HG03196 (cell line): ENCODE results near the gene CYP2W1.
"Not testable (repeated sequence)": the region's sequence is repeated elsewhere in the genome, so short reads cannot be mapped to it uniquely, and the experiment has no call there.

Source experiments
- ATAC-seq: cut with Tn5 transposase; IDR thresholded peaks from one replicate; pipeline ENCODE4 v1.9.1; 2021; ENCODE audit not compliant: unreplicated experiment

CYP2W1 gene

DNA sequence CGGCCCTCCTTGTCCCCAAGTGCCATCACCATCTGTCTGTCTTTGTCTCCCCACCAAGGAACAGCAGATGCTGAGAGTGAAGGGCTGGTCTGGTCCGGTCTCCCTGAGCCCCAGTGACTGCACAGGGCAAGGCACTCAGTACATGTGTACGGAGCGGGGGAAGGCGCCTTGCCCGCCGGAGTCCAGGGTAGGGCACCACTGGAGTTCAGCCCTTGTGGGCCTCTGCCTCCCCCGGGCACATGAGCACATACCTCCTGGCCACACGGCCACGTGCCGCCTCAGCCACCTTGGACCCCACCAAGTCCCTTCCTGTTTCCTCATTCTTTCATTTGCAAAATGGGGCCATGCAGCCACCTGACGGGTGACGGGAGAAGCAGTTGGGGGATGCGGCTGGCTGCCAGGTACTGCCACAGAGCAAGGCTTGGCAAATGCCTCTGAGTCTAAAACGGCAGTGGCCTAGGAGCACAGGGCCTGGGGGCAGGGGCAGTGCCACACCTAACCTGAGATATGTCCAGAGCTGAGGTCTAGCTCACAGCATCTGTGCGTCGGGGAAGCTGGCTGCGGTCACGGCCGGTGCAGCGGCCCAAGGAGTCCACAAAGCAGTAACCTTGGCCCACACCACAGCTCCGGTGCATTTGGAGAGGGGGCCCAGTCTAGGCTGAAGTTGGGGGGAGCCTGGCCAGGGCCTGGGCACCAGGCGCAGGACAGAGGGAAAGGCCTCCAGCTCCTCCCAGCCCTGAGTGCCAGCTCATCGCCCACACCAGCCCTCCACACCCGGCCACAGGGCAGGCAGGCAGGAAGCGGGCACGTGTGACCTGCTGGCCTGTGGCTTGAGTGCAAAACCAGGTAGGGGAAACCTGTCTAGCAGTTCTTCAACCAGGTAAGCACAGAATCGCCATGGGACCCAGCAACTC lies 33.7 kb upstream of the CYP2W1 start:
- no peak for ATAC-seq

DNA sequence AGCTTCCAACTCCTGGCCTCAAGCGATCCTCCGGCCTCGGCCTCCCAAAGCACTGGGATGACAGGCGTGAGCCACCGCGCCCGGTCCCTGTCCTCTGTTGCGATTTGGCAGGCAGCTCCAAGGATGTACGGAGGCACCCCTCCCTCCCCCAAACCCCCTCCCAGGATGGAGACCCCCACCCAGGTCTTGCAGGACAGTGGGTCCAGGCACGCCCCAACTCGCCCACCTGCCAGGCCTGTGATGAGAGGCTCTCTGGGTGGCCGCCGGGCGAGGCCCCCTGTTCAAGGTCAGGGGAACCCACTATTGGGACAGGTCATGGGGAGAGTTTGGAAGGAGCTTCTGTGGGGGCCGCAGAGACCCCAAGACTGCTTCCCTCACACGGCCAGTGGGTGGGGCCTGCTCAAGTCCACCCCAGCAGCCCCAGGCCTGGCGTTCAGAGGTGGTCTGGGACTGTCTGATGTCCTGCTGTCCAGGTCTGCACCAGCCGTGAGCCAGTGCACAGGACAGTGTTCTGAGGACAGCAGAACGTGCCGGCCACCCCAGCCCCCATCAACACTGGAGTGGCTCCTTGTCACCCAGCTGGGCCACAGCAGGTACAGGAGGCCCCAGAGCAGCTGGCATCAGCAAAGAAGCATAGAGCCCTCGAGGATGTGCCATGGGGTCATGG lies 31.0 kb upstream of the CYP2W1 start:
- no peak for ATAC-seq

DNA sequence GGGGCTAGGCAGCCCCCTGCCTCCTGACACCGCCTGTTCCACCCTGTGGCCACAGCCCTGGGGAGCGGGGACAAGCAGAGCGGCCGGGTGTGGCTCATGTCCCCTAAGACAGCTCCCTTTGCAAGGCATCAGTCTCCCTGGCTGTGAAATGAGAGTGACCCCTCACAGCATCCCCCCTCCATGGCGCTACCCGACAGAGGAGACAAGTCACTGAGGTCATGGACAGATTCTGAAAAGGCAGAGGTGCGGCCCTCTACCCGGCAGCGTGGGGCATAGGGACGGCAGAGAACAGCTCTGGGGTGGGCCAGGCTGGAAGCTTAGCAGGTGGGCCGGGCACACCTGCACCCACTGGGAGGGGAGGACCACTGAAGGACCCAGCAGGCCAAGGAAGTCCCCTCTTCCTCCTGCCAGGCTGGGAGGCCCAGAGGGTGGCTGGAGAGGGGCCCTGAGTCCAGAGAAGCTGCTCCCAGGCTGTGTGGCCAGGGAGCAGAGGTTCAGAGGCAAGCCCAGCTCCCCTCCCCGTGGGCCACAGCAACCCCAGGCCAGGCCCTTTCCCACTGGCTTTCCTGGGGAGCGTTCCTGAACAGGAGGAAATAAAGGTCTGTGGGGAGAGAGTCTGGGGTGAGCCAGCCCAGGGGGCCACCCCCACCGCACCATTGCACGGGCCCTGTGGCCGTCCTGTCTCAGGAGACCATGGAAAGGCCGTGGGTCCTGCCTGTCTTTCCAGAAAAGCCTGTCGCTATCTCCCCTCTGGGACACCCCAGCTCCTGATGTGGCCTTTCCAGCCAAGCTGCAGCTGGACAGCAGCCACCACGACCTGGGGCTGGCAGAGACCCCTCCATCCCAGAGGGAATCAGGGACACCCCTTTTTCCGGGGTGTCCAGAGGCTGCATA lies 30.2 kb upstream of the CYP2W1 start:
- ATAC-seq, result no peak

DNA sequence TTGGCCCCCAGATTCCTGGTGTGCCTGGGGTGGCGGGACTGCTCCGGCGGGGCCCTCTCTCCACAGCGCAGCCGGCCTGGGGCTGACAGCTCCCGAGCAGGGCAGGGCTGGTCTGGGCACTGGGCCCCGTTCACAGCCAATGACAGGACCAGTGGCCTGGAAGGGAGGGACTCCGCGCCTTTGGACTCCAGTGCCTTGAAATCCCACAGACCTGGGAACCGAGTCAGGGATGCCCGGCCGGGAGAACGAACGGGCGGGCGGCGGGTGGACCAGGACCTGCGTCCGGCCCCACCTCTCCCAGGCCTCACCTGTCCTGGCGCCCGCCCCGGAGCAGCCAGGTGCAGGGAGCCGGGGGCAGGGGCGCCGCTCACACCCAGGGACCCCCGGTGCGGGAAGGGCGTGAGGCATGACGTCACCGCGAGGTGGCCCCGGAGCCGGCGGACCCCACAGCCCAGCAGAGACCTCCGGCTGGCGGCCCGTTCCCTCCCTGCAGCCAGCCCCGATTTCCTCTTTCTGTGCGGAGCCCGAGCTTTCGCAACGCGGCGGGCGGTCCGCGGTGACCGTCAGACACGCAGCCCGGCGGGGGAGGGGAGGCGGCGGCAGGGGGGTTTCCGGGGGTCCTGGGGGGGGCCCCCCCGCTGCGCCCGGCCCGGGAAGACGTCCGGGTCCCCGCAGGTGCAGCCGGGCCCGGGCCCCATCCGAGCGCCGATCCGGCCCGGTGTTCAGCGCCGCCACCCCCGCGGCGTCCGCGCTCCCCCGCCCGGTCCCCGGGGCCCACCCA lies 29.2 kb upstream of the CYP2W1 start:
- no peak for ATAC-seq

DNA sequence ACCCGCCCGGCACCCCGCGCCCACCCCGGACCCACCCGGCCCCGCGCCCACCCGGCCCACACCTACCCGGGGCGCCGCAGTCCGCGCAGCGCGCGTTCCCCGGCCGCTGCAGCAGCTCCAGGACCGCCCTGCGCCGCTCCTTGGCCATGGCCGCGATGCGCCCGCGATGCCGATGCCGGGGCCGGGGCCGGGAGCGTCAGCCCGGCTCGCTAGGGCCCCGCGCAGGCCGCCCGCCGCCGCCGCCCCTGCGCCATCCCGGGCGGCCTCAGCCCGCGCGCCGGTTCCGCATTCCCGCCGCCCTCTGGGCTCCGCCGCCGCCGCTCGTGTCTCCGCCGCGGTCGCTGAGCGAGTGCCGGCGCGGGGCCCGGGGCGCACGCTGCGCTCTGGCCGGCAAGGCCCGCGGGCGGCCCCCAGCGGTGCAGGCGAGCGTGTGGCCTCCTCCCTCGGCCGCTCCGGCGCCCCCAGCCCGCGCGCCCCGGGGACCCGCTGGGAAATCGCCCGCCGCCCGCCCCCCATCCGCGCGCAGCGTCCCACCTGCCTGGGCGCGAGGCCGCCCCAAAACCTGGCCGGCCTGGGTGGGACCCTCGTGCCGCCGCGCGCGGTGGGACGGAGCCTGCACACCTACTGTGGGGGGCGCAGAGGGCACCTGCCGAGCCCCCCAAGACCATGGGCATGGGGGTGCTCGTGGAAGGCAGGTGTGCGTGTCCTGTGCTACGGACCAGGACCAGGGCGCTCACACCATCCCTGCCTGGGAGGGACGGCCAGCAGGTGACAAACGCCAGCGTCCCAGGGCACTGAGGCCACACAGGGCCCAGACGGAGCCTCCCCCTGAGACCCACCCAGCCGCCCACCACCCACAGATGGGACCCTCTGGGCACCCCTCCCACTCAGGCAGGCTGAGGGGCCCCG lies 28.4 kb upstream of the CYP2W1 start, which contains the start of gene ADAP1:
ADAP1 (minus strand) TSS at position 351 of the 909 bp plus-strand sequence; CDS start at position 148, 203 bp downstream.
- ATAC-seq, result peak; percentile 43

DNA sequence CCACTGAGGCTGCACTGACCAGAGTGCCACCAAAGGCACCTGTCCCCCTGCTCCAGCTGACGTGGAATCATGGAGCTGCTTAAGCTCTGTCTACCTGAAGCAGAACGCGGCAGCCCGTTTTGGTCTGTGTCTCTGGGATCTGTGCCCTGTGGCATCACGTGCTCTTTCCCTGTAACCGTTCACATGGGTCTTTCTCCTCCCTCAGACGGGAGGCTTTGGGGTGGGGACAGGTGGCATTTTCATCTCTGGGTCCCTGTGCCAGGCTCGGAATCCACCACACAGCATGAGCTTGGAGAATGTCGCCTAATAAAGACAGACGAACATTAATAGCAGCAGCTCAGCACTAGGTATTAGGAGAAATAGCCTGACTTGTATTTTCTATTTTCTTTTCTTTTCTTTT lies 26.9 kb upstream of the CYP2W1 start:
- no peak for ATAC-seq

DNA sequence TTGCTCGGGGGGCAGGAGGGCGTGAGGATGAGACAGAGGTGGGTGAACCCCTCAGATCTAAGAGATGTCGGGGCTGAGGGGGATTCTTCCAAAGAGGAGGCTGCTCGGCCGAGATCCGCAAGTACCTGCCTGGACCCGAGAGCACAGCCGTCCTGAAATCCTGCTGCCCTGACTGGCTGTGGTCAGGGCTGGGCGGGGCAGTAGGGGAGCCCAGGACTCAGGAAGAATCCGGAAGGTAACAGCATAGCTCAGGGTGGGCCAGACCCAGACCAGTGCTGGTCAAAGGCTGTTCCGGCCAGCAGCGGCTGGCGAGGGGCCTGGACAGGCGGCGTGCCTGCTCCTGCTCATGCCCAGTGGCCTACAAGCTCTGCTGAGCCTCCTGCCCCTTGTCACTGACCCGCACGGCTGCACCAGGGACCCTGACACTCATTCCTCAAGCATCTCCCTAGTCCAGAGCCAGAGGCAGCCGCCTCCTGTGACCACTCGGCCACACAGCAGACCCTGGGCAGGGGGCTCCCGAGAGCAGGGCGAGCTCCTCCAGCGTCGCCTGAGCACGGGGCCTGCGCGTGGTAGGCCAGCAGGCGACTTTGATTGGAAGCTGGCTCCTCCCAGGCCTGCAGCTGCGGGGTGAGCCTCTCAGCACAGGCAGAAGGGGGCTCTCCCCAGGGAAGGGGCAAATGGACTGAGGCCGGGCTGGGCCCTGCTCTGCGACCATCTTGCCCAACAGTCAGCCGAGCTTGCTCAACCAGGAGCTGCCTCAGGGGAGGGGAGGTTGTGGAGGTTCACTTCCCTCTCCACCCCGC lies 25.4 kb upstream of the CYP2W1 start:
- ATAC-seq, result no peak

DNA sequence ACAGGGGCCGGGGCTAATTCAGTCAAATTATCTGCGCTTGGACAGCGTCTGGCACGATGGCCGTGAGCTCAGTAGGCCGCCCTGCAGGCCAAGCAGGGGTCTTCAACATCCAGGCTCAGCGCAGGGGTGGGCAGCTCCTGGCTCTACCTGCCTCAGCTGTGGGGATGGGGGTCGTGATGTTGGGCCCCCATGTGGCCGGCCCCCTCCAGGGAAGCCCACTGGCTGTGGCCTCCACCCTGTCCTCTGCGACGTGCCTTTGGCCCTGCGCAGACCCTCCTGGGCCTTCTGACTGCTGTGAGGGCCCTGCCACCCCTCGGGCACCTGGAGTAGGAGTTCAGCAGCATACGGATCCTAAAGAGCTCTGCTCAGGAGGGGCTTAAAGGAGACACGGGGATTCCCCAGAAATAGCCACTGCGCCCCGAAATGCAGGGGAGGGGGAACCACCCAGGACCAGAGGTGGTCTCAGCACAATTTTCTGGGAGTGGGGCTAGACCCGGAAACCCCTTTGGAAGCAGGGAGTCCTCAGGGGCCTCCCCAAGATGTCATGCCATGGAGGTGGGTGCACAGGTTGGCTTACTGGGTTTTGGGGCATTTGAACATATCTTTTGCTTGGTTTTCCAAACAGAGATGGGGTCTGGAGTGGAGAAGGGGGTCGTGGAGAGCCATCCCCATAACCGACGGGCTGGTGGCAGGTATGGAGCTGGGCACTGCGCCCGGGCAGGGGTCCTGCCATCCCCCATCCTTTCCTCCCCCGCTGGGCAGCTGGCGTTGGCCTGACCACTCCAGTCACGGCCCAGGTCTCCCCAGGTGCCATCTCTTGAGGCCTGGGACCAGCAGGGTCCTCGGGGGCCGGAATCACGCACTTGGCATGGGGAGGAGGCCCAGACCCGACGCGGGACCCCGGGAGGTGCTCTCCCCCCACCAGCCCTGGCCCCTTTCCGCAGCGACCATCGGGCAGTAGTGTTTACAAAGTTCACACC lies 24.5 kb upstream of the CYP2W1 start:
- no peak for ATAC-seq

DNA sequence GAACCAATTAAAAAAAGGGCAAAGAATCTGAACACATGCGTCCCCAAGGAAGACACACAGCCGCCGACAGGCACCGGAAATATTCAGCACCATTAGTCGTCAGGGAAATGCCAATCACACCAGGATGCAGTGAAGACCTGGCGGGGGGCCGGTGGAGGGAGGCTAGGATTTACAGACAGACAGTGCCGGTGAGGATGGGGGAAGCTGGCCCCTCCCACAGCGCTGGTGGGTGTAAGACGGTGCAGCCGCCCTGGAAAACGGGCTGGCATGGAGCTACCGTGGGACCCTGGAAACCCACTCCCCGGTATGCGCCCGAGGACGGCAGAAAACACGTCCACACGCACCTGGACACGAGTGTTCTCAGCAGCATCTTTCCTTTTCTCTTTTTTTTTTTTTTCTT lies 23.7 kb upstream of the CYP2W1 start:
- ATAC-seq, result no peak

DNA sequence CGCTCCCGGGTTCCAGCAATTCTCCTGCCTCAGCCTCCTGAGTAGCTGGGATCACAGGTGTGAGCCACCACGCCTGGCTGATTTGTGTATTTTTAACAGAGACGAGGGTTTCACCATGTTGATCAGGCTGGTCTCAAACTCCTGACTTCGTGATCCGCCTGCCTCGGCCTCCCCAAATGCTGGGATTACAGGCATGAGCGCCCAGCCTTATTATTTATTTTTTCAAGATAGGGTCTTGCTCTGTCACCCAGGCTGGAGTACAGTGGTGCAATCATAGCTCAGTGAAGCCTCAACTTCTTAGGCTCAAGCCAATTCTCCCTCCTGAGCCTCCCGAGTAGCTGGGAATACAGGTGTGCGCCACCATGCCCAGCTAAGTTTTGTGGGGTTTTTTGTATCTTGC lies 23.2 kb upstream of the CYP2W1 start:
- not testable (repeated sequence) for ATAC-seq

DNA sequence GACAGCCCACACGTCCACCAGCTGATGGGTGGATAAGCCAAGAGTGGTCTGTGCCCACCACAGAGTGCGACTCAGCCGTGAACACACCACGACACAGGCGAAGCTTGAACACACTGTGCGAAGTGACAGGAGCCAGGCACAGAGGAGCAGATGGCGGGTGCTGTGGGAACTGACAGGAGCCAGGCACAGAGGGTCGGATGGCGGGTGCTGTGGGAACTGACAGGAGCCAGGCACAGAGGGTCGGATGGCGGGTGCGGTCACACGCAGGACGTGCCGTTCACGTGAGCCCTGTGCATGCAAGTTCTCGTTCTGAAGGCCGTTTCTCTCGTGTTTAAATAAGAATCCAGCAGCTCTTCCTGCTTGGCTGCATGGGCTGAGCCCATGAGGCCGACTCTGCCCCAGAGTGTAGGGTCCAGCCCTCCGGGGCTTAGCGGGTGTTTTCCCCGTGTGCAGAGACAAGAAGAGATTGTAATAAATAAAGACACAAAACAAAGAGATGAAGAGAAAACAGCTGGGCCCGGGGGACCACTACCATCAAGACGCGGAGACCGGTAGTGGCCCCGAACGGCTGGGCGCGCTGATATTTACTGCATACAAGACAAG lies 22.6 kb upstream of the CYP2W1 start:
- ATAC-seq, result no peak

DNA sequence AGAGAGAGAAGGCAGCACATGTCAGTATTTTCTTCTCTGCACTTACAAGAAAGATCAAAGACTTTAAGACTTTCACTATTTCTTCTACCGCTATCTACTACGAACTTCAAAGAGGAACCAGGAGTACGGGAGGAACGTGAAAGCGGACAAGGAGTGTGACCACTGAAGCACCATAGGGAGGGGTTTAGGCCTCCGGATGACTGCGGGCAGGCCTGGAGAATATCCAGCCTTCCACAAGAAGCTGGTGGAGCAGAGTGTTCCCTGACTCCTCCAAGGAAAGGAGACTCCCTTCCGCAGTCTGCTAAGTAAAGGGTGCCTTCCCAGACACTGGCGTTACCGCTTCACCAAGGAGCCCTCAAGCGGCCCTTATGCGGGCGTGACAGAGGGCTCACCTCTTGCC lies 22.0 kb upstream of the CYP2W1 start:
- ATAC-seq, result not testable (repeated sequence)

DNA sequence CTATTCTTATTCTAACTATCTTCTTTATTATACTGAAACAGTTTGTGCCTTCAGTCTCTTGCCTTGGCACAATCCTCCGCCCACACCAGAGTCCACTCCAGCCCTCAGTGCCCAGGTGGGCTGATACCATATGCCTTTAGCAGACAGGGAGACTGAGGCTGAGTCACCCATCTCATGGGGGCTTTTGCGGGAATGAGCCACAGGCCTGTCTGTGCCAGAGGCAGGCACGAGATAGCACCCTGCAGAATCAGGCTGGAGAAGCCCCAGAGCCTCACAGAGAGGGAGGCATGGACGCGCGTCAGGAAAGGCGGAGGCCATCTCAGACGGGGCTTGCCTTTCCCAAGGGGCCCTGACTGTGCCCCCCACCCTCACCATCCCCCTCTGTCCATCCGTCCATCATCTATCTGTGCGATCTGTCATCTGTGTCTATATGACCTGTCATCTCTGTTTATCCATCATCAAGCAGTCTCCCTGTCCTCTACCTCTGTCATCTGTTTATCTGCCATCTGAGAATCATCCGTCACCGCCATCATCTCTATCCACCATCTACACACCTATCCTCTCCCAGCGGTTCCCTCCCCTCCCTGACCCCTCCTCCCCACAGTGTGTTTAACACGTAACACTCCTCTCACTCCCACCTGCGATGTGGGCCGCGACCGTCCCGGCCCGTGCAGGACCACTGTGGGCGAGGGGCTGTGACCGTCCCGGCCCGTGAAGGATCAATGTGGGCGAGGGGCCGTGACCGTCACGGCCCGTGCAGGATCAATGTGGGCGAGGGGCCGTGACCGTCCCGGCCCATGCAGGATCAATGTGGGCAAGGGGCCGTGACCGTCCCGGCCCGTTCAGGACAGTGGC lies 21.2 kb upstream of the CYP2W1 start:
- no peak for ATAC-seq

DNA sequence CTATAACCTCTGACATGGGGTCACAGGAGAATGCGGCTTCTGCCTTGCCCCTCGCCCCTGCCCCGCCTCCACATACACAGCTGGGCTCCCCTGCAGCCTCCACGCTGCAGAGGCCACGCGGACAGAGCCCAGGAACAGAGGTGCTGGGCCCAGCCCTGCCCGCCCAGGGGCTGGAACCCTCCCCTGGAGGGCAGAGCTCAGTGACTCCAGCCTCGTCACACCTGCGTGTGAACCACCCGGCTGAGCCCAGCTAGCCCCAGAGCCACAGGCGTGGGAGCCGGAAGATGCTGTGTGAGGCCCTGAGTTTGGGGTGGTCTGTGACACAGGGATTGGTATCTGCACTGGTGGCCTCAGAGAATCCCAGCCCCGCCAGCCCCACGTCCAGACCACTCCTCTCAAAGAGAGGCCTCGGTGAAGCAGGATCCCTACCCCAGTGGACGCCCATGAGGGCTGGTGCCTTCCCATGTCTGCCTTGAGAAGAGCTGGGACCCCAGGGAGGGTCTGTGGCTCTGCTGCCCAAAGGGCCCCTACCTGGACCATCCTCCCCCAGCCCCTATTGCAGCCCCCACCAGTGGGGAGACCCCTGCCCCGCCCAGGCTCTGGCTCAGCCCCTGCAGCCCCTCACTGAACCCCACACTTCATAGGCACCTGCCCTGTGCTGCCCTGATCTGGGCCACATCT lies 20.4 kb upstream of the CYP2W1 start:
- no peak for ATAC-seq

DNA sequence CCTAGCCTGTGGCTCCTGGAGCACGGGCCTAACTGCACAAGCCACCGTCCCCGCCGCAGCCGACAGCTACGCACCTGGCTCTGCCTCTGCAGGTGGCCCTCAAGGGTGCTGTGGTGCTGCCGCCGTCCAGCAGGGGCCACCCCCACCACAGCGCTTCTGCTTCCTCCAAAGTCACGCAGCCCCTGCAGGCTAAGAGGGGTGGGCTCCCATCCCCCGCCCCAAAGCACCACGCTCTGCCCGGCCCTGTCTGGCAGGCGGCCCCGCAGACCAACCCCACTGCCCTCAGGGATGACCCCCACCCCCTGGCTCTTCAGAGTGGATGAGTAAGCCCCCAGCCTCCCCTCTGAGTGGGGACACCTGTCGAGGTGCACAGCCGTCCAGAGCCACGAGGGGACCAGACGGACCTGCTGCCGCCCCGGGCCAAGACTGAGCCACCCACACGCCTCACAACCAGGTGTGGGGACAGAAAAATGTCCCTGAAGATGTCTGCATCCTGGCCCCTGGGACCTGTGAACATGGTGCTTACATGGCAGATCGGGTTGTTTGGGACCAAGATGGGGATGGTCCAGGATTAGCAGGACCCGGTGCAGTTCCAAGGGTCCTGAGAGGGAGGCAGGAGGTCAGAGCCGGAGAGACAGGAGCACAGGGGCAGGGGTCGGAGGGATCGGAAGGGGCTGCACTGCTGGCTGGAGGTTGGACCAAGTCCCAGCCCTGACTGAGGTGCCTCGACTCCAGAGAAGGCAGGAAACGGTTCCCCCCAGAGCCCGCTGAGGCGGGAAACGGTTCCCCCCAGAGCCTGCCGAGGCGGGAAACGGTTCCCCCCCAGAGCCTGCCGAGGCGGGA lies 19.5 kb upstream of the CYP2W1 start:
- ATAC-seq, result no peak
